ENCODE data around the gene ATP2B2. TPM values are rescaled to one million over a fixed set of nuclear protein-coding genes. Genes with fewer than 3 reads are reported as not detected.

Gene ATP2B2
- total RNA-seq, 1 donor from 2014 or later, result not detected

GRCh38 chr3:10317961-10318350, 187.4 kb downstream of the ATP2B2 start:
- peaks cover 5% of the 10 kb centered on the region for H3K36me3 ChIP-seq (ENCODE audit: control insufficient read depth, insufficient read depth, low read length)
- H3K27me3 ChIP-seq (ENCODE audit: control insufficient read depth, insufficient read depth, low read length), result no peaks in the 10 kb centered on the region
- H3K4me3 ChIP-seq (ENCODE audit: low read depth, low read length), result no peak overlapping the region
- no peak for TF ChIP-seq CTCF (IDR thresholded peaks at IDR 0.05; ENCODE audit: insufficient read depth, low read length, poor library complexity, severe bottlenecking)
- no peak for DNase-seq (ENCODE audit: low read depth)

- Histone ChIP-seq H3K4me3 (ENCODE audit: low read depth, low read length) (no peak overlapping the region), H3K27me3 (ENCODE audit: control insufficient read depth, insufficient read depth, low read length) (no peaks in the 10 kb centered on the region), H3K36me3 (ENCODE audit: control insufficient read depth, insufficient read depth, low read length) (peaks cover 5% of the 10 kb centered on the region)
- no peak for TF ChIP-seq CTCF (IDR thresholded peaks at IDR 0.05; ENCODE audit: insufficient read depth, low read length, poor library complexity, severe bottlenecking)
- DNase-seq (ENCODE audit: low read depth), result no peak
Measured at GRCh38 chr3:10317311-10317960, 187.9 kb downstream of the ATP2B2 start.

- Histone ChIP-seq H3K36me3 (ENCODE audit: control insufficient read depth, insufficient read depth, low read length) (peaks cover 5% of the 10 kb centered on the region), H3K27me3 (ENCODE audit: control insufficient read depth, insufficient read depth, low read length) (no peaks in the 10 kb centered on the region), H3K4me3 (ENCODE audit: low read depth, low read length) (no peak overlapping the region)
- no peak for DNase-seq (ENCODE audit: low read depth)
- no peak for TF ChIP-seq CTCF (IDR thresholded peaks at IDR 0.05; ENCODE audit: insufficient read depth, low read length, poor library complexity, severe bottlenecking)
Measured at GRCh38 chr3:10315771-10316344, 189.5 kb downstream of the ATP2B2 start.

- TF ChIP-seq CTCF (IDR thresholded peaks at IDR 0.05; ENCODE audit: insufficient read depth, low read length, poor library complexity, severe bottlenecking), result no peak
- H3K4me3 ChIP-seq (ENCODE audit: low read depth, low read length), result no peak overlapping the region
- H3K27me3 ChIP-seq (ENCODE audit: control insufficient read depth, insufficient read depth, low read length), result no peaks in the 10 kb centered on the region
- peaks cover 5% of the 10 kb centered on the region for H3K36me3 ChIP-seq (ENCODE audit: control insufficient read depth, insufficient read depth, low read length)
- DNase-seq (ENCODE audit: low read depth), result no peak
Measured at GRCh38 chr3:10315101-10315500, 190.3 kb downstream of the ATP2B2 start.

GRCh38 chr3:10312861-10313260, 192.5 kb downstream of the ATP2B2 start:
- no peak for DNase-seq (ENCODE audit: low read depth)
- no peak for TF ChIP-seq CTCF (IDR thresholded peaks at IDR 0.05; ENCODE audit: insufficient read depth, low read length, poor library complexity, severe bottlenecking)
- Histone ChIP-seq H3K27me3 (ENCODE audit: control insufficient read depth, insufficient read depth, low read length) (no peaks in the 10 kb centered on the region), H3K36me3 (ENCODE audit: control insufficient read depth, insufficient read depth, low read length) (peaks cover 4% of the 10 kb centered on the region), H3K4me3 (ENCODE audit: low read depth, low read length) (no peak overlapping the region)

GRCh38 chr3:10312391-10312790, 193.0 kb downstream of the ATP2B2 start:
- peaks cover 4% of the 10 kb centered on the region for H3K36me3 ChIP-seq (ENCODE audit: control insufficient read depth, insufficient read depth, low read length)
- H3K4me3 ChIP-seq (ENCODE audit: low read depth, low read length), result no peak overlapping the region
- no peaks in the 10 kb centered on the region for H3K27me3 ChIP-seq (ENCODE audit: control insufficient read depth, insufficient read depth, low read length)
- no peak for TF ChIP-seq CTCF (IDR thresholded peaks at IDR 0.05; ENCODE audit: insufficient read depth, low read length, poor library complexity, severe bottlenecking)
- DNase-seq (ENCODE audit: low read depth), result no peak
